GM19238 (cell line): ENCODE results near the gene KCNAB2.

ENCODE experiments used
- DNase-seq: peaks from one replicate; pipeline ENCODE4 v3.0.0; 2011; ENCODE audit warnings: low spot score; ENCODE audit not compliant: insufficient read length

Gene KCNAB2

GRCh38 chr1:6029351-6029750 is 16.3 kb upstream of the KCNAB2 start:
- DNase-seq: no peak

GRCh38 chr1:6030132-6030531 is 15.6 kb upstream of the KCNAB2 start:
- DNase-seq: no peak

GRCh38 chr1:6030547-6031261 is 15.0 kb upstream of the KCNAB2 start:
- no peak for DNase-seq

- DNase-seq: no peak
Observed at GRCh38 chr1:6033124-6033523, 12.6 kb upstream of the KCNAB2 start.

GRCh38 chr1:6033986-6034749 is 11.5 kb upstream of the KCNAB2 start:
- no peak for DNase-seq

GRCh38 chr1:6034750-6035096 is 11.0 kb upstream of the KCNAB2 start:
- DNase-seq: no peak

GRCh38 chr1:6035303-6035702 is 10.4 kb upstream of the KCNAB2 start:
- no peak for DNase-seq

- no peak for DNase-seq
Observed at GRCh38 chr1:6035719-6036118, 10.0 kb upstream of the KCNAB2 start.

GRCh38 chr1:6037338-6037762 is 8.3 kb upstream of the KCNAB2 start:
- DNase-seq: peak; percentile 75

- no peak for DNase-seq
Observed at GRCh38 chr1:6038603-6039002, 7.1 kb upstream of the KCNAB2 start.

GRCh38 chr1:6039031-6039430 is 6.7 kb upstream of the KCNAB2 start:
- DNase-seq: no peak

- no peak for DNase-seq
Observed at GRCh38 chr1:6040444-6040843, 5.2 kb upstream of the KCNAB2 start.

GRCh38 chr1:6040861-6041415 is 4.8 kb upstream of the KCNAB2 start:
- no peak for DNase-seq

- DNase-seq: no peak
Observed at GRCh38 chr1:6041432-6042062, 4.1 kb upstream of the KCNAB2 start.

GRCh38 chr1:6043561-6043960 is 2.1 kb upstream of the KCNAB2 start:
- no peak for DNase-seq

- no peak for DNase-seq
Observed at GRCh38 chr1:6044481-6045109, 1.1 kb upstream of the KCNAB2 start.

GRCh38 chr1:6045110-6045502 is 582 bp upstream of the KCNAB2 start:
- no peak for DNase-seq

GRCh38 chr1:6046279-6046678 is 591 bp downstream of the KCNAB2 start:
- DNase-seq: no peak

GRCh38 chr1:6048179-6048867 is 2.6 kb downstream of the KCNAB2 start:
- DNase-seq: no peak

GRCh38 chr1:6049419-6049818 is 3.7 kb downstream of the KCNAB2 start:
- DNase-seq: no peak

GRCh38 chr1:6051423-6051822 is 5.7 kb downstream of the KCNAB2 start:
- no peak for DNase-seq
